MM.1S (cell line): ENCODE measurements around the gene TMEM44.

Experiments
- DNase-seq: peaks from one replicate; pipeline ENCODE4 v3.0.0-alpha.2; 2015
- H2AFZ ChIP-seq: fragments of 300-600 bp; sonication (generic); 2 replicates; pipeline ENCODE4 v1.6.0; 2016; ENCODE audit warnings: antibody characterized with exemption, low read length
- H3F3A ChIP-seq: fragments of 300-600 bp; sonication (generic); 2 replicates; pipeline ENCODE4 v1.6.1; 2016; ENCODE audit warnings: mild to moderate bottlenecking, antibody characterized with exemption, low read length, moderate library complexity, mixed read lengths; ENCODE audit not compliant: insufficient read depth
- H3K27ac ChIP-seq: fragments of 300-600 bp; sonication (generic); 2 replicates; pipeline ENCODE4 v1.5.1; 2016; ENCODE audit warnings: mild to moderate bottlenecking, low read length
- H3K27me3 ChIP-seq: fragments of 300-600 bp; sonication (generic); replicated peaks from 2 replicates; pipeline ENCODE4 v1.6.0; 2016; ENCODE audit warnings: low read length; ENCODE audit not compliant: insufficient read depth
- H3K36me3 ChIP-seq: fragments of 300-600 bp; sonication (generic); replicated peaks from 2 replicates; pipeline ENCODE4 v1.6.1; 2016; ENCODE audit warnings: mild to moderate bottlenecking, low read length, mixed read lengths; ENCODE audit not compliant: insufficient read depth
- H3K4me1 ChIP-seq: fragments of 300-600 bp; sonication (generic); 2 replicates; pipeline ENCODE4 v1.6.1; 2016; ENCODE audit warnings: low read length, mixed read lengths
- H3K4me2 ChIP-seq: fragments of 300-600 bp; sonication (generic); 2 replicates; pipeline ENCODE4 v1.6.0; 2016; ENCODE audit warnings: low read depth, low read length
- H3K4me3 ChIP-seq: fragments of 300-600 bp; sonication (generic); 2 replicates; pipeline ENCODE4 v1.5.1; 2016; ENCODE audit warnings: low read length, mixed read lengths
- H3K79me2 ChIP-seq: fragments of 300-600 bp; sonication (generic); 2 replicates; pipeline ENCODE4 v1.6.1; 2016; ENCODE audit warnings: mixed run types, low read length, mixed read lengths
- H3K9ac ChIP-seq: fragments of 300-600 bp; sonication (generic); 2 replicates; pipeline ENCODE4 v1.6.1; 2016; ENCODE audit warnings: low read length, mixed read lengths
- H3K9me2 ChIP-seq: fragments of 300-600 bp; sonication (generic); replicated peaks from 2 replicates; pipeline ENCODE4 v1.6.1; 2016; ENCODE audit warnings: mild to moderate bottlenecking, low read length, mixed read lengths; ENCODE audit not compliant: insufficient read depth
- H3K9me3 ChIP-seq: fragments of 300-600 bp; sonication (generic); replicated peaks from 2 replicates; pipeline ENCODE4 v1.6.1; 2016; ENCODE audit warnings: mild to moderate bottlenecking, low read length, mixed read lengths; ENCODE audit not compliant: insufficient read depth
- H4K20me1 ChIP-seq: fragments of 300-600 bp; sonication (generic); 2 replicates; pipeline ENCODE4 v1.6.1; 2016; ENCODE audit warnings: mild to moderate bottlenecking, low read length, moderate library complexity, mixed read lengths; ENCODE audit not compliant: insufficient read depth
- CTCF ChIP-seq: fragments of 300-600 bp; sonication (generic); IDR thresholded peaks from 2 replicates; pipeline ENCODE4 v1.5.1; 2016; ENCODE audit warnings: antibody characterized with exemption, low read length, mixed read lengths
- EZH2 ChIP-seq: fragments of 300-600 bp; sonication (generic); optimal IDR thresholded peaks from 2 replicates; pipeline ENCODE3; 2017; ENCODE audit warnings: low read depth, mild to moderate bottlenecking, antibody characterized with exemption, low read length, mixed read lengths
- EZH2phosphoT487 ChIP-seq: fragments of 300-600 bp; sonication (generic); IDR thresholded peaks from 2 replicates; pipeline ENCODE4 v1.6.1; 2018; ENCODE audit warnings: antibody characterized with exemption, low read length

Gene TMEM44

GRCh38 chr3:194585880-194586281 is 47.3 kb downstream of the TMEM44 start:
- Histone ChIP-seq H3K9ac (no peak overlapping the region), H3F3A (no peaks in the 10 kb centered on the region), H4K20me1 (no peaks in the 10 kb centered on the region), H3K4me3 (no peak overlapping the region), H3K4me2 (no peak overlapping the region), H3K79me2 (peaks cover 12% of the 10 kb centered on the region), H3K9me3 (no peaks in the 10 kb centered on the region), H3K36me3 (no peaks in the 10 kb centered on the region), H3K27ac (no peak overlapping the region), H3K27me3 (no peaks in the 10 kb centered on the region), H3K9me2 (no peaks in the 10 kb centered on the region), H3K4me1 (peaks cover 10% of the 10 kb centered on the region; the same call in 1 of the 2 replicates), H2AFZ (no peak overlapping the region)
- DNase-seq: no peak
- TF ChIP-seq CTCF (no peak), EZH2phosphoT487 (no peak), EZH2 (no peak)

GRCh38 chr3:194584866-194585265 is 48.4 kb downstream of the TMEM44 start:
- H3K9me3 ChIP-seq: no peaks in the 10 kb centered on the region
- H3K4me3 ChIP-seq: peak overlapping the region; percentile 88; the same call in 1 of the 2 replicates
- no peaks in the 10 kb centered on the region for H3K36me3 ChIP-seq
- no peaks in the 10 kb centered on the region for H3K27me3 ChIP-seq
- no peaks in the 10 kb centered on the region for H4K20me1 ChIP-seq
- no peak overlapping the region; the same call in 1 of the 2 replicates for H3K9ac ChIP-seq
- no peak overlapping the region for H3K27ac ChIP-seq
- H3F3A ChIP-seq: no peaks in the 10 kb centered on the region
- peaks cover 10% of the 10 kb centered on the region; the same call in 1 of the 2 replicates for H3K4me1 ChIP-seq
- no peak for DNase-seq
- H3K4me2 ChIP-seq: peak overlapping the region; percentile 81
- no peak overlapping the region for H2AFZ ChIP-seq
- H3K9me2 ChIP-seq: no peaks in the 10 kb centered on the region
- TF ChIP-seq CTCF (no peak), EZH2phosphoT487 (no peak), EZH2 (no peak)
- H3K79me2 ChIP-seq: peaks cover 12% of the 10 kb centered on the region

GRCh38 chr3:194584320-194584776 is 48.9 kb downstream of the TMEM44 start:
- TF ChIP-seq CTCF (no peak), EZH2 (no peak), EZH2phosphoT487 (no peak)
- Histone ChIP-seq H3K4me2 (peak overlapping the region; percentile 81), H3K36me3 (no peaks in the 10 kb centered on the region), H3K9me2 (no peaks in the 10 kb centered on the region), H3K9me3 (no peaks in the 10 kb centered on the region), H3F3A (no peaks in the 10 kb centered on the region), H3K27ac (peak overlapping the region; percentile 52; the same call in 1 of the 2 replicates), H3K9ac (peak overlapping the region; percentile 89), H2AFZ (peak overlapping the region; percentile 88), H3K79me2 (peaks cover 12% of the 10 kb centered on the region), H4K20me1 (no peaks in the 10 kb centered on the region), H3K4me1 (peaks cover 10% of the 10 kb centered on the region; the same call in 1 of the 2 replicates), H3K27me3 (no peaks in the 10 kb centered on the region), H3K4me3 (peak overlapping the region; percentile 88)
- peak; percentile 31 for DNase-seq
